ENCODE measurements around the gene CLRN1.
A peak's percentile ranks its signal among the peaks of the same experiment; 100 is the strongest.
"Not testable (repeated sequence)": the region's sequence is repeated elsewhere in the genome, so short reads cannot be mapped to it uniquely, and the experiment has no call there.

Gene CLRN1, protein sequence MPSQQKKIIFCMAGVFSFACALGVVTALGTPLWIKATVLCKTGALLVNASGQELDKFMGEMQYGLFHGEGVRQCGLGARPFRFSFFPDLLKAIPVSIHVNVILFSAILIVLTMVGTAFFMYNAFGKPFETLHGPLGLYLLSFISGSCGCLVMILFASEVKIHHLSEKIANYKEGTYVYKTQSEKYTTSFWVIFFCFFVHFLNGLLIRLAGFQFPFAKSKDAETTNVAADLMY

DNA sequence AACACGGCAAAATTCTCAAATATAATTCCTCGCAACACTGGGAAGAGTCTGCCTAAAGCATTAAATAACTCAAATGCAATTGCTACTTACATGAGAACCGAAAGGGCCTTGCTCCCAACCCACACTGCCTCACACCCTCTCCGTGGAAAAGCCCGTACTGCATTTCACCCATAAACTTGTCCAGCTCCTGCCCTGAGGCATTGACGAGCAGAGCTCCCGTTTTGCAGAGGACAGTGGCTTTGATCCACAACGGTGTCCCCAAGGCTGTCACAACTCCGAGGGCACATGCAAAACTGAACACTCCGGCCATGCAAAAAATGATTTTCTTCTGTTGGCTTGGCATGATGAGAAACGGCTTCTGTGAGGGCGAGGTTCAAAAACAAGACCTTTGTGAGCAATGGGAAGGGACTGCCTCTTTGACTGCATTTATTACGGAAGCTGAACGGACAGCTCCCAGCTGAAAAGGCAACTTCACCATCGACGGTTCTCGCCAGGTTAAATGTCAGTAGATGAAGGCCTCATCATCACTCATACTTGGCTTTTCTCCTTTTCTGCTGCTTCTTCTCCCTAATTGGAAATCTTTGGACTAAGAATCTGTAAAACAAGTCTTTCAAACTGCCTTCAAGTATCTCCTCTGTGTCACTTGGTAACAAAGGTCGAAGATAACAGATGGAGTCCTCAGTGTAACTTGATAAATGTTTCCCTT lies at the start of gene CLRN1:
Gene CLRN1 (minus strand): TSS at position 362 of the 706 bp plus-strand sequence. CDS start 19 bp downstream, at position 343.
- no peak for DNase-seq

DNA sequence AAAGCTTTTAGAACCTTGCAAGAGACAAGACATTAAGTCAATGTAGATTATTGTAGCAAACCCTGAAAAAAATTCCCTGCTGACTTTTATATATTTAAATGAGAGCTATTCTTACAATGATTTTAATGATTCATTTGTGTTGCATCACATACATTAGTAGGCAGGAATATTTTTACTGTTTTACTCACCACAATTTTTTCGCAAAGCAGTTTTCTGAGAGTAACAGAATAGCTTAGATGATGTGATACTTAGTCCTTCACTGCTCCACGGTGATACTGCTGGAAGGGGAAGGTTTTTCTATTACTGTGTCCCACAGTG lies 43.9 kb upstream of the CLRN1 start:
- DNase-seq = no peak

DNA sequence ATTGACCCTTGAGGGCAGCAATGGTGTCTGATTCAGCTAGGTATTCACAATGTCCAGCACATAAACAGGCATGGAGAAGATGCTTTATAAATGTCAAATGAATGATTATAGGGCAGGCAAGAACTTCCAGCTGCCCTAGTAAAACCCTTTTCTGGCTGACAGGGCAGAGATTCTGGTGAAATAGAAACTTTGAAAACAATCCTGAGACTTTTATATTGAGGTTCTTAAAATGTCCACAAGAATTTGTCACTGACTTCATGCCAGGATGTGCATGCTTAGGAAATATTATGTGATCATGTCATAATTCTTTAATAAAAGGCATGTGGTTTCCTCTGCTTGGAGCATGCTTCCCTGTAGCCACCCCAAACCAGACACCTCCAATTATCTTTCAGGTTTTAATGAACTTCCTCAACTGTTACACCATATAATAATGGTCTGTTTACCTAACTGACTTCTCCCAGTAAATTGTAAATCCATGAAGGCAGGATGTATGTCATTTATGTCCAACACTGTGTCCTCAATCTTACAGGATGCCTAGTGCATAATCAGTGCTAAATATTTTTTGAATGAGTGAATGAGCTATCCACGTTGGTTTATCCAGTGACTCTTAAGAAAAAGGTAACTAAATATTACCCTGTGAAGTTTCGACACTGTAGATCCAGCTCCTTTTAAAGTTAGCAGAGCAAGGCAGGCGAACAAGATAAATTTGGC lies 43.4 kb upstream of the CLRN1 start:
- DNase-seq = no peak

DNA sequence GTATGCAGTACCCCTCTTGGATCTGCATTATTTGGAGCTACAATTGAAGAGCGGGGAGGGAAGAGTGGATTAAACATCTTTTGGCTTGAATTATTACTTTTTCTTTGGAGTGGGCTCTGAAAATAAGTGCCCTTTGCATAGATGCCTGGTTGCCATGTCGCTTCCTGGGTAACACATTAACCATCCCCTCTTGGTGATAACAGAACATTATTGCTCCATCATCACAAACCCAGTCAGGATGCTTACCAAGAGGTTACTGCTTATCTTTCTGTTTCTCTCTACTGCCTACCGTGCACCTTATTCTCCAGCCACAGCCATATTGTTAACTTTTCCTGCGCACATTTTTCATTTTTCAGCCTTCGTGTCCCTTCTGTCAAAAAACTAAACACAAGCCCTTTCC lies 42.7 kb upstream of the CLRN1 start:
- no peak for DNase-seq

DNA sequence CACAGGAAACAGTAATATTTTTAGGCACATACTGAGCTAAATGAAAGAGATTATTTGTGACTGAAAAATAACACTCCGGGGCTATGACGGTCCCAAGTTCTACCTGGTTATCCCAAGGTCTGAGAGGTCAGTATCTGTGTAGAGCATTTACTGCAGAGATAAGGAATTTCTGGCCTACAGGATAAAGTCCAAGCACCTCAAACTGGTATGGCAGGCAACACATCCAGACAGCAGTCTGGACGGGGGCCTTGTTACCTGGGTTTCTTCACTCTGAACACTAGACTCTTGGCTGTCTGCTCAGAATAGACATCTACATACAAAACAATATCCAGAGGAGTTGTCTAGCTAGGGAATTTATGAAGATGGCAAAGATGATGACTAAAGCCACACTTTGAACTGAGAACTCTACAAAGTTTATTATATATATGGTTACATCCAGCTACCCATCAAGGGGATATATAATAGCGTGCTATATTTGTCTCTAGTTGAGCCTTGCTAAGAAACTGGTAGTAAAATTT lies 42.0 kb upstream of the CLRN1 start:
- DNase-seq = no peak

DNA sequence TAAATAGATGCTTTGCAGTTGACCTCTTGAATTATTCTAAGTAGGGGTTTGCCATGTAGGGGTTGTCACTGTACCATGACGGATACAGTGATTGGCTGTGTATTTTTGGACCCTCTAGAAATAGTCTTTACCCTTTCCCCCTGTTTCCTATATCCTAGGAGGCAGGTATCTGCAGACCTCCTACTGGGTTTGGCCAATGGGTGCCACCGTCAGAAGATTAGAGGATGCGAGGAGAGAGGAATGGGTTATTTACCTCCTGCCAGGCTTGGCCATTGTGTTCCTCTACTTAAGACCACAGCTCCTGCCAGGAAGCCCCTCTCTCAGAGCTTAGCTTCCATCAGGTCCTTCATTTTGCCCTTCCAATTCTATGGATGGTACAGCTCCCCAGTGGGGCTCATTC lies 40.2 kb upstream of the CLRN1 start:
- DNase-seq = no peak

DNA sequence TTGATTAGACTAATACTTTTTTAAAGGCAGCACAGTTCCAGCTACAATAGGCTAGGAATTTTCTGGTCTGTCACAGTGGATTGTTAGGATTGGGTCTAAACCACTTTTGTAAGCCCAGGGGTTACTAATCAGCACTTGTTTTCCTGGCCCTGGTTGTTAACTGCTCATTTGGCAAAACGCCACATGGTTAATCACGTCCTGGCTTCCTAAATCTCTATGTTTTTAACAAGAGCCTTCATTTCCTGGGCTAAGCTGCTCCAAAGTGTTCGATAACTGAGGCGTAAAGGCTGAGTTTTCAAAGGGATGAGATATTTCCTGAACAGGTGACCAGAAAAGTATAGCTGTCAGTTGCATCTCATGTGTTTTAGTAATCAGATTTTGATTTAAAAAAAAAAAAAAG lies 38.9 kb upstream of the CLRN1 start:
- DNase-seq = no peak

DNA sequence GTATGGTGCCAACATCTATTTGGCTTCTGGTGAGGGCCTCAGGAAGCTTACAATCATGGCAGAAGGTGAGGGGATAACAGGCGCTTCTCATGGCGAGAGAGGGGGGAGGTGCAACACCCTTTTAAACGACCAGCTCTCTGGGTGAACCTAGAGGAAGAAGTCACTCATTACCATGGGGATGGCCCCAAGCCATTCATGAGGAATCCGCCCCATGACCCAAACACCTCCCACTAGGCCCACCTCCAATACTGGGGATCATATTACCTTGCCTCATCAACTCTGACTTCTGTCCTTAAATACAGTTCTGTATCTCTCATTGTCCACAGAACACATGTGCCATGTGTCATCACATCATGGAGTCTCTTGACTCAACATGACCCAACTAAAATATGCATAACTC lies 37.5 kb upstream of the CLRN1 start:
- DNase-seq = no peak

DNA sequence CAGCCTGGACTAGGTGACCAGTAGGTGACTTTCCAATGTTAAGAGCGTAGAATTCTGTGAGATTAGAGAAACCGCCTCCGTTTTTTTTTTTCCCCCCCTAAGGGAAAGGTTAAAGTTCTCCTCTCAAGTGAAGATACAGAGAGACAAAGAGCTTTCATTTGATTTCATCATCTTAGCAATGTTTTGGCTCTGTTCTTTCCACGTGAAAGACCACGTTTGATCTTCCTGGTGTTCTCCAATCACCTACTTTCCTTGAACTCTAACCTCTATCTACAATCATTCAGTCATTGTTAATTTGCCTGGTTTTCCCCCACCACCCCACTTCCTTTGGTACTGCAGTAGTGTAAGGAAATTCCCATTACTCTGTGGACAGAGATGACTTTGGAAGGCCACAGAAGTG lies 36.9 kb upstream of the CLRN1 start:
- no peak for DNase-seq

DNA sequence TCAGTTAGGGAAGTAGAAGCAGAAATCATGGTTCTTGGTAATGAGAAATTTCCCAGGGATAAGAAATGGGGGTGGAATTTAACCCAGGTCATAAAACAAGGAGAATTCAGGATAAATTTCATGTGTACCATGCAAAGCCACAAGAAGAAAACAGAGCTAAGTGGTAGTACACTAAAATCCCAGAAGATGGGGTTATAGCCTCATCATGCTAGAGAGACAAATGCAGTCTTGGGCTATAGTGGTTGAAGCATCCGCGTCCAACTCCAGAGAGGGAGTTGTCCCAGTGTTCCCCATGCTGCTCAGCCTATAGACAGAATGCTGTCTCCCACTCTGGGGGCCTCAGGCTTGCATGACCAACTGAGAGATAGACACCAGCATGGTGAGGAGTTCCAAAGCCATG lies 36.2 kb upstream of the CLRN1 start:
- peak; percentile 2 for DNase-seq

DNA sequence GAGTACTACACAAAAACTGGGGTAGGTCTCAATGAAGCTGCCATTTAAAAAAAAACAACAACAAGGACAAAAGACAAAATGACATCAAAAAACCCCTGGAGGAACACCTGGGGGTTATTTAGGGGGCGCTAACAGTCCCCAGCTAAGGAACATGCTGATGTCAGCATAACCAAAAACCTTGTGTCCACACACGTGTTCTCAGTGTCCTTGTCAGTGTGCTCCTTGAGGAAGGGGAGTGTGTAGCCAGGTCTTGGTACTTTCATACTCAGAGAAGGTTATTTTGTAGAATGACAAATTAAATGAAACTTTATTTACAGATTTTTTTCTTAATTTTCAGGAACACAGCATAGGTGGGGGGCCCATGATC lies 31.2 kb upstream of the CLRN1 start:
- no peak for DNase-seq

DNA sequence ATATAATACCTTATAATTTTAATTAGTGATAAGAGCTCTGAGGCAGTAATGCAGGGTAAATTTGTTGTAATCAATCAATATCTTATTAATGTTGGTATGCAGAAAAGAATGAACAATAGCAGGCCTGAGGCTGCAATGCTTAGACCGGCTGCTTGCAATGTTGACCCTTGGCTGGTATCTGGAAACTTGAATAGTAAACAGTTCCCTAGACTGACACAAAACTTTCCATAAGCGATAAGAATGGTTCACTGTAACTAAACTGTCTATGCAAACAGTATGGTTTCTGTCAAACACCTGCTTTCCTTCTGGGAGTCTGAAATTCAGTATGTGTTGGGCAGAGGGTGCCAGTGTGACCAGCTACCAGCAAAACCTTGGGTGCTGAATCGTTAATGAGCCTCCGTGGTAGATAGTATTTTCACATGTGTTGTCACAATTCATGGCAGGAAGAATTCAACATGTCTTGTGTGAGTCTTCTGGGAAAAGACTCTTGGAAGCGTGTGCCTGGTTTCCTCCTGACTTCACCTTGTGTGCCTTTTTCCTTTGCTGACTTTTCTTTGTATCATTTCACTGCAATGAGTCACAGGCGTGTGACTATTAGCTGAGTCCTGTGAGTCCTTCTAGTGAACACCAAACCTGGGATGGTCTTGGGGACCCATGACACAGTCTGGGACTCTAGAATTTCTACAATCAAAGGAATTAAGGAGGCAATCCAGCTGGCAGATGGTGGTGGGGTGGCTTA lies 30.7 kb upstream of the CLRN1 start:
- no peak for DNase-seq

DNA sequence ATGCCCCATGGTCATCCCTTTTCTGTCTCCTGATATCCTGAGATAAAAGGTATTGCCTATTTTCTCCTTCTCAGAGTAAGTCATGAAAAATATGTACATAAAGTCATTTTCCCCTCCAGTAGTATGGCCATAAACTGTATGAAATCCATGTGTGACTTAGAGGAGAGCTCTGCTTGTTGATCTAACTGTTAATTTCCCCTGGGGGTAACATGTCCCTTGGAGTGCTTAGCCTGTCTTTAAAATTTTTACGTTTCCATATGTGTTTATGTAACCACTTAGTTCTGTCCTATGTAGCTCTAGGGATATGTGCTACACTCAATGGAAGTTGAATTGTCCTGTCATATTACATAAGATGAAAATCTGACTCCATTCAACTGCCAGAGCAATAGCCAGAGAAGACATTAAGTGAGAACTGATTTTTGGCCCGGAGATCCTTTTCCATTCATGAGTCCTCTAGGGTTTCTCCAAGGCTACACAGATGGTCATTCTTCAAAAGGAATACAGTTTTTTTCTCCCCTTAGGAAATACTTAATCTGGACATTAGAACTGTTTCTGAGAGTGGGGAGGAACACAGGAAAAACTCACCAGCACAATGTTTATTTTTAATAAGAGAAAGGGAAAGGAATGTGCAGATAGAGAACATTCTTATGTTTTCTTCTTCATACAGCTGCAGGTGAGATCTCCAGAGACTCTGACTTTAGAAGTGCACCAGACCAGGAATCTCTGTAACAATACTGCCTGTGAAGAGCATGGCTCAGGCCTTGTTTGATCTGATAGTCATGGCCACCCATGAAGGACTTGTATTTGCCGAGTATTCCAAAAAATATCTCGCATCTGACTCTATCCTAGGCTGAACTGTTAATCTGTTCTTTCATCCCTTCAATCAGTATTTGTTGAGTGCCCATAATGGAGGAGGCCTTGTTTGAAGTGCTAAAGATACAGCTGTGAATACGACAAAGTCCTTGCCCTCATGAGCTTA lies 29.8 kb upstream of the CLRN1 start:
- DNase-seq = no peak

DNA sequence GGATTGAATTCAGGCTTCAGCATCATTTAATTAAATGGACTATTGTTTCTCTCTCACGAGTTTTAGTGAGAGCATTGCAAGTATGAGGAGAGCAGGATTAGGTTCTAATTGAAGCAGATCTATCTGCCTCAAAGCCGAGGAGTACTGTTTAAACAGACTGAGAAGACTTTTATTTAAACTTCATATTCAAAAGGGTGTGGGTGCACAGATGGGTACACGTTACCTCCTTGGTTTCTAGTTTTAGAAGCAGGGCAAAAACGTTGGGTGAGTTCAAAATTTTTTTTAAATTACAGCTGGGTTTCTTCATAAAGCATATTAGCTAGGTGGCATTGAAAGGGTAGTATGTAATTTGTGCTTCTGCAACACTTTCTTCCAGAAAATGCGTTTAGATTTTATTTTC lies 26.5 kb upstream of the CLRN1 start:
- no peak for DNase-seq

DNA sequence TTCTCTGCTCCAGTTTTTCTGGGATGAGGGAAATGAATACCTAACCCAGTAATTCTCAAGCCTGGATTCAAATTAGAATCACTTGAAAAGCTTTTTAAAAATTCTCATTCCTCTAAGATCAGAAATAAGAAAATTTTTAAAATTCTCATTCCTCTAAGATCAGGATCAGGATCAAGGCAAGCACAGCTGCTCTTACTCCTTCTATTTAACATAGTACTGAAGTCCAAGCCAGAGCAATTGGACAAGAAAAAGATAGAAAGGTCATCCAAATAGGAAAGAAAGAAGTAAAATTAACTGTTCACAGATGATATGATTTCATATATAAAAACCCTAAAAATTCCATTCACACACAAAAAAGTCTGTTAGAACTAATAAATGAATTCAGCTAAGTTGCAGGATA lies 24.2 kb upstream of the CLRN1 start:
- DNase-seq = no peak

DNA sequence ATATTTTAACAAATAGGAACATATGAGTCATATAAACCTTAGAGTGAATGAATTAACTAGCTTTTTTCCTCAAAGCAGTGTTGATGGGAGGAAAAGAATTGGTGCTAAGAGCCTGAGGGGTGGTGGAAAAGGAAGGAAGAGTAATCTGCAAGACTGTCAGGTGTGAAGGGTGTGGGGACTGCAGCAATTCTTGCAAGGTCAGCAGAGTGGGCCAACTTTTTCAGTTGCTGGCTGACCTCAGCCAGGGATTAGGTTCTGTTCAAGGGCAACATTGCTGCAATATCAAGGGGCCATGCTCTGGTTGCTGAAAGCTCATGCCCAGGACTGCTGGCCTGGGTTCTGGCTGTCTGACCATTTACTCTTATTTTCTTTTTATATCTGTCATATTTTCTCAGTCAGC lies 23.0 kb upstream of the CLRN1 start:
- no peak for DNase-seq

DNA sequence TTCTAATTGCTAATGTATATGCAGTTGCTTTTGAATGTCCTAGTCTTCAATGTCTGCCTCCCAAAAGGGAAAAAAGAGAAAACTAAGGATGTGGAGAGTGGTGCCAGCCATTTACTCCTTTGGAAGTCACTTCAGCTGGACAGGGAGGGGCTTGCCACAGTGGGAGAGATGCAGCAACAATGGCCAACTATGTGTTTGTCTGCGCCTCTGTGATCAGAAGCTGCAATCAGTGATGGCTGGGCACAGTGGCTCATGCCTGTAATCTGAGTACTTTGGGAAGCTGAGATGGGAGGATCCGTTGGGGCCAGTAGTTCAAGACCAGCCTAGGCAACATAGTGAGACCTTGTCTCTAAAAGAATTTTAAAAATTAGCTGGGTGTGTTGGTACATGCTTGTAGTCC lies 16.7 kb upstream of the CLRN1 start:
- DNase-seq = no peak

DNA sequence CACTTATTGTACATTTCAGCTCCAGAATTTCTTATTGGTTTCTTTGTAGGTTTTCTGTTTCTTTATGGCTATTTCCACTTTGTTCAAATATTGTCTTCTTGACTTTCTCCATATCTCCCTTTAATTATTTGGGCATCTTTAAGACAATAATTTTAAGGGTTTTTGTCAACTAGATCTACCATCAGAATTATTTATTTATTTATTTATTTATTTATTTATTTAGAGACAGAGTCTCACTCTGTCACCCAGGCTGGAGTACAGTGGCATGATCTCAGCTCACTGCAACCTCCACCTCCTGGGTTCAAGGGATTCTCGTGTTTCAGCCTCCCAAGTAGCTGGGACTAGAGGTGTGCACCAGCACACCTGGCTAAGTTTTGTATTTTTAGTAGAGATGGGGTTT lies 15.9 kb upstream of the CLRN1 start:
- DNase-seq = not testable (repeated sequence)

DNA sequence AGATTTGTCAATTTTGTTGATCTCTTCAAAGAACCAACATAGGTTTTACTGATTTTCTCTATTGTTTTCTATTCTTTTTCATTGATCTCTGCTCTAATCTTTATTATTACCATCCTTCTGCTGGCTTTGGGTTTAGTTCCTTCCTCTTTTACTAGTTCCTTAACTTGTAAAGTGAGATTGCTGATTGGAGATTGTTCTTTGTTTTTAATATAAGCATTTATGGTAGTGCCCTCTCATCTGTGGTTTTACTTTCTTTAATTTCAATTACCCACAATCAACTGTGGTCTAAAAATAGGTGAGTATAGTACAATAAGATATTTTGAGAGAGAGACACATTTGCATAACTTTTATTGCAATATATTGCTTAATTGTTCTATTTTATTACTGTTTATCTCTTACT lies 13.2 kb upstream of the CLRN1 start:
- no peak for DNase-seq

DNA sequence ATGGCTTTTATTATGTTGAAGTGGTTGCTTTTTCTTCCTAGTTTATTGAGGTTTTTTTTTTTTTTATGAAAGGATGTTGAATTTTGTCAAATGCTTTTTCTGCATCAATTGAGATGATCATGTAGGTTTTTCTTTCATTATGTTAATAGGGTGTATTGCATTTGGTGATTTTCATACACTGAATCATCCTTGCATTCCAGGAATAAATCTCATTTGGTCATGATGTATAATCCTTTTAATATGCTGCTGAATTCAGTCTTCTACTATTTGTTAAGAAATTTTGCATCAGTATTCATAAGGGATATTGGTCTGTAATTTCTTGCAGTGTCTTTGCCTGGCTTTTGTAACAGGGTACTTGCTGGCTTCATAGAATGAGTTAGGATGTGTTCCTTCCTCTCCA lies 11.5 kb upstream of the CLRN1 start:
- no peak for DNase-seq

DNA sequence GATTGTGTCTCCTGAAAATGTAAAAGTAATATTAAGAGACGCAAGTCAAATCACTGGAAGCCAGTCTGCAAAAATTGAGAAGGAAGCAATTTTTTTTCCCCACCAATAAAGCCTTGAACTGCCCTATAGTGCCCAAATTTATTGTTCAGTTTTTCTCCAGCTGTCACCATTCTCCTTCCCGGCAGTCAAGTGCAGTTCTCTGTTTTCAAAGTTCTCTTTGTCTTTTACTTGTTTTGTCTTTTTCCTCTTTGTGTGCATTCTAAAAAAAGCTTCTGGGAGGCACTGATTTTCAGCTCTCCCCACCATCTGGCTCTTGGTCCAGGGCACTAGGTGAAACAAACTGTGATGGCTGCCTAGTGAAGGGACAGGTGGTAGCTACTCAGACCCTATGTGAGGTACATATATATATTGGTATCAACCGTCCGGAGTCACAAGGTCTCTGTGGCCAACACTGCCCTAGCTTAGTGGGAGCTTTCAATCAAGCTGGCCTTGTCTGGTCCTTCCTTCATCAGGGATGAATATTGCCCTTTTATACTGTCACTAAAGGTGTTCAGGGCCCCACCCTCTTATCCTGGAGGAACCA lies 6.1 kb upstream of the CLRN1 start:
- DNase-seq = no peak

DNA sequence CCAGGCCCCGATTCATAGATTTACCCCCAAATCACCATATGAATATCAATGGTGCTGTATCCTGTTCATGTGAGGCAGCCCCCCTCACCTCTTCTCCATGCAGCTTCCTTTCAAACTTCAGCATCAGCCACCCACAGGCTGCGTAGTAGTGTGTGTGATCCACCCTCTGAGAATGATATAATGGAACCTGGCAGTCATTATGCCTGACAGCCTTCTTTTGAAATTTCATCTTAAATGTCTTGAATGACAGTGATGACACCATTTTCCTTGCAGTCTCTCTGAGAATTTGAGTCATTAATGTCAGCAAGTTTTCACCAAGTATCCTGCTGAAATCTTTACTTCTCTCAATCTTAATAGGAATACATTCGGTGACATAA lies 3.5 kb upstream of the CLRN1 start:
- no peak for DNase-seq
